ENCODE data around the gene PDE8A.

PDE8A gene

DNA sequence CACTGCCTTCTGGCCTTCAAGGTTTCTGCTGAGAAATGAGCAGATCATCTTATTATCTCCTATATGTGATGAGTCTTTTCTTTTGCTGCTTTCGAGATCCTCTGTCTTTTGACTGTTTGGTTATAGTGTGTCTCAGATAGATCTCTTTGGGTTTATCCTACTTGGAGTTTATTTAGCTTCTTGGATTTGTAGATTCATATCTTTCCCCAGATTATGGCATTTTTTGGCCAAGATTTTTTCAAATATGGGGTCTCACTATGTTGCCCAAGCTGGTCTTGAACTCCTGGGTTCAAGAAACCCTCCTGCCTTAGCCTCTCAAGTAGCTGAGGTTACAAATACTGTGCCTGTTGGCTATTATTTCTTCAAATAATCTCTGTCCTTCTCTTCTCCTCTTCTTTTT is 150.3 kb downstream of the PDE8A start:
- no peaks in the 10 kb centered on the region for H3K4me1 ChIP-seq (ENCODE audit: control insufficient read depth in 2 of 2, insufficient read depth in 2 of 2, low read length in 2 of 2)
- no peak overlapping the region for H3K27ac ChIP-seq (ENCODE audit: low read depth in 2 of 2, low read length in 2 of 2)
- H3K9ac ChIP-seq (ENCODE audit: low read depth in 1 of 2, low read length in 2 of 2) = no peak overlapping the region
- no peak overlapping the region for H3K4me3 ChIP-seq (ENCODE audit: low read length in 2 of 2)
- peaks cover 32 to 46% of the 10 kb centered on the region in 2 donors for H3K36me3 ChIP-seq (ENCODE audit: control insufficient read depth in 2 of 2, insufficient read depth in 2 of 2, low read length in 2 of 2)
- H3K9me3 ChIP-seq (ENCODE audit: control insufficient read depth in 2 of 2, low read length in 2 of 2) = no peaks in the 10 kb centered on the region
- no peaks in the 10 kb centered on the region for H3K27me3 ChIP-seq (ENCODE audit: control insufficient read depth in 2 of 2, insufficient read depth in 2 of 2, low read length in 2 of 2)

DNA sequence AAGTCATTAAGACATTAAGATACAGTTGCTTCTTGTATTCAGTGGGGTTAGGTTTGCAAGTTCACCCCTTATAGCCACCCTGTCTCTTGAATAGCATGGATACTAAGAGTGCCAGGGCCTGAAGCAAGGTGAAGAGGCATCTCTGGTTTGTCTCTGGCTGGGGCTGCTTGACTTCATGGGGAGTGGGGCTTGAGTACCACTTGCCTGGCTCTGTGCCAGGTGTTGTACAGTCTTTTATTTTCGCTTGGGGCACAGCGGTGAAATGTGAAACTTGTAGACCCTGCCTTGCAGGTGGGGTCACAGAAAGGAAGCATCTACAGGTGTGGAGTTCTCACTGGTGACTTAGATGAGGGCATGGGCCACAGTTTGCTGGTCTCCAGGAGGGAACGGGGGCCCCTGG is 152.1 kb downstream of the PDE8A start:
- Histone ChIP-seq H3K9ac (ENCODE audit: low read depth in 1 of 2, low read length in 2 of 2) (no peak overlapping the region), H3K9me3 (ENCODE audit: control insufficient read depth in 2 of 2, low read length in 2 of 2) (no peaks in the 10 kb centered on the region), H3K4me3 (ENCODE audit: low read length in 2 of 2) (no peak overlapping the region), H3K4me1 (ENCODE audit: control insufficient read depth in 2 of 2, insufficient read depth in 2 of 2, low read length in 2 of 2) (no peaks in the 10 kb centered on the region), H3K36me3 (ENCODE audit: control insufficient read depth in 2 of 2, insufficient read depth in 2 of 2, low read length in 2 of 2) (peaks cover 45 to 46% of the 10 kb centered on the region in 2 donors), H3K27ac (ENCODE audit: low read depth in 2 of 2, low read length in 2 of 2) (no peak overlapping the region), H3K27me3 (ENCODE audit: control insufficient read depth in 2 of 2, insufficient read depth in 2 of 2, low read length in 2 of 2) (no peaks in the 10 kb centered on the region)

DNA sequence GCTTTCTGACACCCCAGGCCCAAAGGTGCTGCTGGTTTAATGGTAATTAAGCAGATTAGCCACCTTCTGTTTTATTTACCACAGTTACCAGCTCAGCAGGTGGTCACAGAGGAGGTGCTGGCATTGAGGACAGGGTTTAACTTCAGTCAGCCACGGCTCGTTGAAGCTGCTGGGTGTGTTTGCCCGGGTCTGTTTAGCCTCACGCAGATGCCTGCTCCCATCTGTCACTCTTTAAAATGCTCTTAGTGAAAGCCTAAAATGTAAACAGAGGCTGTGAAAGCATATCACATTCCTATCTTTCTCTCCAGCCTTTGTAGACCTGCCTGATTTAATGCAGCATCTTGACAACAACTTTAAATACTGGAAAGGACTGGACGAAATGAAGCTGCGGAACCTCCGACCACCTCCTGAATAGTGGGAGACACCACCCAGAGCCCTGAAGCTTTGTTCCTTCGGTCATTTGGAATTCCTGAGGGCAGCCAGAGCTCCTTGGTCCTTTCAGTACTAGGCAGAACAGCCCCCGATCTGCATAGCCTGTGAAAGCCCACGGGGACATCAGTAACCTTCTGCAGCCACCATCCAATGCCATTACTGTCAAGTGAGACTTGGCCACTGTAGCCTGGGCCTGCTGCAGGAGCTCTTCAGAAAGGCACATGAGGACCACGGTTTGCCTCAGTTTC is 156.0 kb downstream of the PDE8A start:
- no peaks in the 10 kb centered on the region for H3K4me1 ChIP-seq (ENCODE audit: control insufficient read depth in 2 of 2, insufficient read depth in 2 of 2, low read length in 2 of 2)
- H3K27me3 ChIP-seq (ENCODE audit: control insufficient read depth in 2 of 2, insufficient read depth in 2 of 2, low read length in 2 of 2) = no peaks in the 10 kb centered on the region
- H3K9me3 ChIP-seq (ENCODE audit: control insufficient read depth in 2 of 2, low read length in 2 of 2) = no peaks in the 10 kb centered on the region
- H3K36me3 ChIP-seq (ENCODE audit: control insufficient read depth in 2 of 2, insufficient read depth in 2 of 2, low read length in 2 of 2) = peaks cover 42 to 52% of the 10 kb centered on the region in 2 donors
- H3K9ac ChIP-seq (ENCODE audit: low read depth in 1 of 2, low read length in 2 of 2) = no peak overlapping the region
- H3K4me3 ChIP-seq (ENCODE audit: low read length in 2 of 2) = no peak overlapping the region
- no peak overlapping the region for H3K27ac ChIP-seq (ENCODE audit: low read depth in 2 of 2, low read length in 2 of 2)

DNA sequence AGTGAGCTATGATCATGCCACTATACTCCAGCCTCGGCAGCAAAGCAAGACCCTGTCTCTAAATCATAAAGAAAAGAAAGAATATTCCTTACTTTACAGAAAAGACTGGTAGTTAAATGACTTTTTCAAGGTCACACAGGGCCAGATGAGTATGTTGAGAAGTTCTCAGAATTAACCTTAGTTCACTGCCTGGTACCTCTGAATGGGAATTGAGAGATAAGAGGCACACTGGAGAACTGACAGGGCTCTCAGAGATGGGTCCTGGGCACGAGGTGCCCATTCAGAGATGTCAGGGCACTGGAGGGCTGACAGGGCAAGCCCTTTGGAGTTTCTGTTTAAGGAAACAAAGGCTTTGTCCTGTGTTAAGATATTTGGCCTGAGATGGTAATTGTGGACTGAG is 157.7 kb downstream of the PDE8A start:
- Histone ChIP-seq H3K4me3 (ENCODE audit: low read length in 2 of 2) (no peak overlapping the region), H3K27ac (ENCODE audit: low read depth in 2 of 2, low read length in 2 of 2) (no peak overlapping the region), H3K4me1 (ENCODE audit: control insufficient read depth in 2 of 2, insufficient read depth in 2 of 2, low read length in 2 of 2) (no peaks in the 10 kb centered on the region), H3K9ac (ENCODE audit: low read depth in 1 of 2, low read length in 2 of 2) (no peak overlapping the region), H3K27me3 (ENCODE audit: control insufficient read depth in 2 of 2, insufficient read depth in 2 of 2, low read length in 2 of 2) (no peaks in the 10 kb centered on the region), H3K36me3 (ENCODE audit: control insufficient read depth in 2 of 2, insufficient read depth in 2 of 2, low read length in 2 of 2) (peaks cover 29 to 47% of the 10 kb centered on the region in 2 donors), H3K9me3 (ENCODE audit: control insufficient read depth in 2 of 2, low read length in 2 of 2) (no peaks in the 10 kb centered on the region)

DNA sequence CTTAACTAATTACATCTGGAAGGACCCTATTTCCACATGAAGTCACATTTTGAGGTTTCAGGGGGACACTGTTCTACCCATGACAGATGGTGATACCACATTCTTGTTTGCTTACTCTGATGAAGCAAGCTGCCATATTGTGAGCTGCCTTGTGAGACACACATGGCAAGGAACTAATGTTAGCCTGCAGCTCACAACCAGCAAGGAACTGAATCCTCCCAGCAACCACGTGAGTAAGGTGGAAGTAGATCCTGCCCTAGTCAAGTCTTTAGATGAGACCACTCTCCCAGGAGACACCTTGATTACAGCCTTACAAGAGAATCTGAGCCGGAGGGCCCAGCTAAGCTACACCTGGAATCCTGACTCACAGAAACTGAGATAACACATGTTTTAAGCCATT is 160.1 kb downstream of the PDE8A start:
- H3K9me3 ChIP-seq (ENCODE audit: control insufficient read depth in 2 of 2, low read length in 2 of 2) = no peaks in the 10 kb centered on the region
- H3K4me1 ChIP-seq (ENCODE audit: control insufficient read depth in 2 of 2, insufficient read depth in 2 of 2, low read length in 2 of 2) = no peaks in the 10 kb centered on the region
- peaks cover 21 to 29% of the 10 kb centered on the region in 2 donors for H3K36me3 ChIP-seq (ENCODE audit: control insufficient read depth in 2 of 2, insufficient read depth in 2 of 2, low read length in 2 of 2)
- H3K9ac ChIP-seq (ENCODE audit: low read depth in 1 of 2, low read length in 2 of 2) = no peak overlapping the region
- no peaks in the 10 kb centered on the region for H3K27me3 ChIP-seq (ENCODE audit: control insufficient read depth in 2 of 2, insufficient read depth in 2 of 2, low read length in 2 of 2)
- no peak overlapping the region for H3K4me3 ChIP-seq (ENCODE audit: low read length in 2 of 2)
- H3K27ac ChIP-seq (ENCODE audit: low read depth in 2 of 2, low read length in 2 of 2) = no peak overlapping the region

DNA sequence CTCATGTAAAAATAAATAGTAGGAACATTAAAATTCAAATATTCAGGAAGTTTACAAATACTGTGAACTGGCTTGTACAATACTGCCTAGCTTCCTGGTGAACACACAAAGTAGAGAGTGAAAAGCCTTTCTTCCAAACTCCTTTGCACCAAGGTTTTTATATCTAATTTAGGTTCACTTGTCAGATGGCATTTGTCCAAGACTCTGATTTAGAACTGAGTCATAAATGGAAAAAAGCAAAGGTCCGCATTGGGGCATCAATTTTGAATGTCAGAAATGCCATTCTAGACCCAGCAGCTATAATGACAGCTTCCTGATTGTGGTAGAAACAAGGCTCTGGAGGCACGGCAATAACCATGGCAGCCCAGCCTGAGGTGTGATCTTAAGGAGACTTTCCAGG is 160.7 kb downstream of the PDE8A start:
- Histone ChIP-seq H3K27ac (ENCODE audit: low read depth in 2 of 2, low read length in 2 of 2) (no peak overlapping the region), H3K4me1 (ENCODE audit: control insufficient read depth in 2 of 2, insufficient read depth in 2 of 2, low read length in 2 of 2) (no peaks in the 10 kb centered on the region), H3K4me3 (ENCODE audit: low read length in 2 of 2) (no peak overlapping the region), H3K36me3 (ENCODE audit: control insufficient read depth in 2 of 2, insufficient read depth in 2 of 2, low read length in 2 of 2) (peaks cover 15 to 23% of the 10 kb centered on the region in 2 donors), H3K9ac (ENCODE audit: low read depth in 1 of 2, low read length in 2 of 2) (no peak overlapping the region), H3K27me3 (ENCODE audit: control insufficient read depth in 2 of 2, insufficient read depth in 2 of 2, low read length in 2 of 2) (no peaks in the 10 kb centered on the region), H3K9me3 (ENCODE audit: control insufficient read depth in 2 of 2, low read length in 2 of 2) (no peaks in the 10 kb centered on the region)

DNA sequence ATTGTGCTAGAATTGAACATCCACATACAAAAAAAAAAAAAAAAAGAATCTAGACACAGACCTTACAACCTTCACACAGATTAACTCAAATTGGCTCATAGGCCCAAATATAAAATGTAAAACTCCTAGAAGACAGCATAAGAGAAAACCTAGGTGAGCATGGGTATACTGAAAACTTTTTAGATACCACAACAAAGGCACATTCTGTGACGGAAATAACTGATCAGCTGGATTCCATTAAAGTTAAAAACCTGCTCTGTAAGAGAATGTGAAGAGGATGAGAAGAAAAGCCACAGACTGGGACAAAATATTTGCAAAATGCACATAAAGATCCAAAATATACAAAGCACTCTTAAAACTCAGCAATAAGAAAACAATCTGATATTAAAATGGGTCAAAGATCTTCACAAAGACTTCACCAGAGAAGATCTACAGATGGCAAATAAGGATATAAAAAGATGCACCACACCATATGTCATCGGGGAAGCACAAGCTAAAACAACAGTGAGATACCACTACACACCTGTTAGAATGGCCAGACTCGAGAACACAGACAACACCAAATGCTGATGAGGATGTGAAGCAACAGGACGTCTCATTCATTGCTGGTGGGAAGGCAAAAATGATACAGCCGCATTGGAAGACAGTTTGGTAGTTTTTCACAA is 167.9 kb downstream of the PDE8A start:
- H3K27ac ChIP-seq (ENCODE audit: low read depth in 2 of 2, low read length in 2 of 2) = no peak overlapping the region
- H3K36me3 ChIP-seq (ENCODE audit: control insufficient read depth in 2 of 2, insufficient read depth in 2 of 2, low read length in 2 of 2) = no peaks in the 10 kb centered on the region
- H3K27me3 ChIP-seq (ENCODE audit: control insufficient read depth in 2 of 2, insufficient read depth in 2 of 2, low read length in 2 of 2) = no peaks in the 10 kb centered on the region
- no peak overlapping the region for H3K9ac ChIP-seq (ENCODE audit: low read depth in 1 of 2, low read length in 2 of 2)
- H3K9me3 ChIP-seq (ENCODE audit: control insufficient read depth in 2 of 2, low read length in 2 of 2) = no peaks in the 10 kb centered on the region
- H3K4me3 ChIP-seq (ENCODE audit: low read length in 2 of 2) = no peak overlapping the region
- H3K4me1 ChIP-seq (ENCODE audit: control insufficient read depth in 2 of 2, insufficient read depth in 2 of 2, low read length in 2 of 2) = no peaks in the 10 kb centered on the region

DNA sequence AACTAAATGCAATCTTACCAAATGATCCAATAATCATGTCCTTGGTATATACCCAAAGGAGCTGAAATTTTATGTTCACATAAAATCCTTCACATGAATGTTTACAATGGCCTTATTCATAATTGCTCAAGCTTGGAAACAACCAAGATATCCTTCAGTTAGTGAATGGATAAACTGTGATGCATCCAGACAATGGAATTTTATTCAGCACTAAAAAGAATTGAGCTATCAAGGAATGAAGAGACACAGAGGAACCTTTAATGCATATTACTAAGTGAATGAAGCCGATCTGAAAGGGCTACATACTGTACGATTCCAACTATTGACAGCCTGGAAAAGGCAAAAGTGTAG is 168.4 kb downstream of the PDE8A start:
- Histone ChIP-seq H3K36me3 (ENCODE audit: control insufficient read depth in 2 of 2, insufficient read depth in 2 of 2, low read length in 2 of 2) (no peaks in the 10 kb centered on the region), H3K27me3 (ENCODE audit: control insufficient read depth in 2 of 2, insufficient read depth in 2 of 2, low read length in 2 of 2) (no peaks in the 10 kb centered on the region), H3K4me3 (ENCODE audit: low read length in 2 of 2) (no peak overlapping the region), H3K4me1 (ENCODE audit: control insufficient read depth in 2 of 2, insufficient read depth in 2 of 2, low read length in 2 of 2) (no peaks in the 10 kb centered on the region), H3K27ac (ENCODE audit: low read depth in 2 of 2, low read length in 2 of 2) (no peak overlapping the region), H3K9ac (ENCODE audit: low read depth in 1 of 2, low read length in 2 of 2) (no peak overlapping the region), H3K9me3 (ENCODE audit: control insufficient read depth in 2 of 2, low read length in 2 of 2) (no peaks in the 10 kb centered on the region)

DNA sequence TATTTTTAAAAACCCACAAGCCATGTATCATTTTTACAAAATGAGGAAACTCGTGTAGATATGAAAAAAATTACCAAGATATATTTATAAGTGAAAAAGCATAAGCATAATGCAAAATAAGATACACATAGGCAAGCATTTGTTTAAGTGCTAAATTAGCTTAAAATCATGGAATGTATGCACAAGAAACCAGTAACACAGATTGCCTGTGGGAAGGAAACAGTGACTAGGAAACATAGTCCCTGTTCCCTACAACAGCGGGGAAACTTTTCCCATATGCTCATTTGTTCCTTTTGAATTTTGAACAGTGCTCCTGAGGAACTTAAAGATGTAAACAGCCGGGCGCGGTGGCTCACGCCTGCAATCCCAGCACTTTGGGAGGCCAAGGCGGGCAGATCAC is 169.5 kb downstream of the PDE8A start:
- H3K4me3 ChIP-seq (ENCODE audit: low read length in 2 of 2) = no peak overlapping the region
- H3K36me3 ChIP-seq (ENCODE audit: control insufficient read depth in 2 of 2, insufficient read depth in 2 of 2, low read length in 2 of 2) = no peaks in the 10 kb centered on the region
- no peaks in the 10 kb centered on the region for H3K9me3 ChIP-seq (ENCODE audit: control insufficient read depth in 2 of 2, low read length in 2 of 2)
- no peak overlapping the region for H3K27ac ChIP-seq (ENCODE audit: low read depth in 2 of 2, low read length in 2 of 2)
- no peaks in the 10 kb centered on the region for H3K27me3 ChIP-seq (ENCODE audit: control insufficient read depth in 2 of 2, insufficient read depth in 2 of 2, low read length in 2 of 2)
- no peak overlapping the region for H3K9ac ChIP-seq (ENCODE audit: low read depth in 1 of 2, low read length in 2 of 2)
- no peaks in the 10 kb centered on the region for H3K4me1 ChIP-seq (ENCODE audit: control insufficient read depth in 2 of 2, insufficient read depth in 2 of 2, low read length in 2 of 2)

DNA sequence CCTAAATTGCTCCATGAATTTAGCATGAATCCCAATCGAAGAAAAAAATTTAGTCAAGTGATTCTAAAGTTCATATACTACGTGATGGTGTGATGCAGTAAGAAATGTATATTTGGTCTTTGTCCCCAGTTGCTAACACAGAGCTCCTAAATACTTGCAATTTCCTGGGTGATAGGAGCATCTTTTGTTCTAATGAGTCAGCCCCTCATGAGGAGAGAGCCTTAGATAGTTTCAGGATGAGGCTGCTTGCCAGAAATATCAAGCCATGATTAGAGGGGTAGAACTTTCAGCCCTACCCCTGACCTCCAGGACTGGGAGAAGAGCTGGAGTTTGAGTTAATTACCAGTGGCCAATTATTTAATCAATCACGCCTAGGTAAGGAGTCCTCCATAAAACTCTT is 170.2 kb downstream of the PDE8A start:
- Histone ChIP-seq H3K36me3 (ENCODE audit: control insufficient read depth in 2 of 2, insufficient read depth in 2 of 2, low read length in 2 of 2) (no peaks in the 10 kb centered on the region), H3K4me1 (ENCODE audit: control insufficient read depth in 2 of 2, insufficient read depth in 2 of 2, low read length in 2 of 2) (no peaks in the 10 kb centered on the region), H3K9me3 (ENCODE audit: control insufficient read depth in 2 of 2, low read length in 2 of 2) (no peaks in the 10 kb centered on the region), H3K9ac (ENCODE audit: low read depth in 1 of 2, low read length in 2 of 2) (no peak overlapping the region), H3K27me3 (ENCODE audit: control insufficient read depth in 2 of 2, insufficient read depth in 2 of 2, low read length in 2 of 2) (no peaks in the 10 kb centered on the region), H3K27ac (ENCODE audit: low read depth in 2 of 2, low read length in 2 of 2) (no peak overlapping the region), H3K4me3 (ENCODE audit: low read length in 2 of 2) (no peak overlapping the region)
